Measurements from ENCODE around the gene MAPK8.
"Not testable (repeated sequence)": the region's sequence is repeated elsewhere in the genome, so short reads cannot be mapped to it uniquely, and the experiment has no call there.

Gene MAPK8

GRCh38 chr10:48281697-48282096 is 24.8 kb upstream of the MAPK8 start:
- H3K36me3 ChIP-seq (ENCODE audit: insufficient read depth, low read length); H2AFZ ChIP-seq (ENCODE audit: low read length, unreplicated experiment); H3K4me1 ChIP-seq (ENCODE audit: control insufficient read depth, insufficient read depth, low read length, unreplicated experiment); H3K4me3 ChIP-seq (ENCODE audit: low read depth, low read length); H3K27ac ChIP-seq (ENCODE audit: low read depth, low read length); H3K79me2 ChIP-seq (ENCODE audit: control insufficient read depth, insufficient read depth, low read length, unreplicated experiment): not testable (repeated sequence)
- peaks cover 74% of the 10 kb centered on the region for H3K27me3 ChIP-seq (ENCODE audit: insufficient read depth, low read length)

GRCh38 chr10:48282829-48283228 is 23.6 kb upstream of the MAPK8 start:
- Histone ChIP-seq H3K27ac (ENCODE audit: low read depth, low read length) (no peak overlapping the region), H2AFZ (ENCODE audit: low read length, unreplicated experiment) (no peak overlapping the region), H3K4me3 (ENCODE audit: low read depth, low read length) (no peak overlapping the region), H3K36me3 (ENCODE audit: insufficient read depth, low read length) (no peaks in the 10 kb centered on the region), H3K4me1 (ENCODE audit: control insufficient read depth, insufficient read depth, low read length, unreplicated experiment) (no peaks in the 10 kb centered on the region), H3K79me2 (ENCODE audit: control insufficient read depth, insufficient read depth, low read length, unreplicated experiment) (no peaks in the 10 kb centered on the region), H3K27me3 (ENCODE audit: insufficient read depth, low read length) (peaks cover 75% of the 10 kb centered on the region)

- Histone ChIP-seq H3K27me3 (ENCODE audit: insufficient read depth, low read length) (peaks cover 63% of the 10 kb centered on the region), H3K79me2 (ENCODE audit: control insufficient read depth, insufficient read depth, low read length, unreplicated experiment) (no peaks in the 10 kb centered on the region), H2AFZ (ENCODE audit: low read length, unreplicated experiment) (no peak overlapping the region), H3K27ac (ENCODE audit: low read depth, low read length) (no peak overlapping the region), H3K36me3 (ENCODE audit: insufficient read depth, low read length) (no peaks in the 10 kb centered on the region), H3K4me1 (ENCODE audit: control insufficient read depth, insufficient read depth, low read length, unreplicated experiment) (no peaks in the 10 kb centered on the region), H3K4me3 (ENCODE audit: low read depth, low read length) (no peak overlapping the region)
These were observed 22.4 kb upstream of the MAPK8 start for GRCh38 chr10:48284002-48284546.

GRCh38 chr10:48284811-48285210 is 21.7 kb upstream of the MAPK8 start:
- Histone ChIP-seq H3K36me3 (ENCODE audit: insufficient read depth, low read length) (no peaks in the 10 kb centered on the region), H2AFZ (ENCODE audit: low read length, unreplicated experiment) (no peak overlapping the region), H3K79me2 (ENCODE audit: control insufficient read depth, insufficient read depth, low read length, unreplicated experiment) (no peaks in the 10 kb centered on the region), H3K27me3 (ENCODE audit: insufficient read depth, low read length) (peaks cover 60% of the 10 kb centered on the region), H3K4me1 (ENCODE audit: control insufficient read depth, insufficient read depth, low read length, unreplicated experiment) (no peaks in the 10 kb centered on the region), H3K4me3 (ENCODE audit: low read depth, low read length) (no peak overlapping the region), H3K27ac (ENCODE audit: low read depth, low read length) (no peak overlapping the region)

- no peaks in the 10 kb centered on the region for H3K79me2 ChIP-seq (ENCODE audit: control insufficient read depth, insufficient read depth, low read length, unreplicated experiment)
- no peaks in the 10 kb centered on the region for H3K4me1 ChIP-seq (ENCODE audit: control insufficient read depth, insufficient read depth, low read length, unreplicated experiment)
- H3K36me3 ChIP-seq (ENCODE audit: insufficient read depth, low read length) = no peaks in the 10 kb centered on the region
These were observed 20.8 kb upstream of the MAPK8 start for GRCh38 chr10:48285710-48286109.

GRCh38 chr10:48286356-48286755 is 20.1 kb upstream of the MAPK8 start:
- no peak overlapping the region for H2AFZ ChIP-seq (ENCODE audit: low read length, unreplicated experiment)
- no peak overlapping the region for H3K27ac ChIP-seq (ENCODE audit: low read depth, low read length)
- no peaks in the 10 kb centered on the region for H3K36me3 ChIP-seq (ENCODE audit: insufficient read depth, low read length)
- no peaks in the 10 kb centered on the region for H3K79me2 ChIP-seq (ENCODE audit: control insufficient read depth, insufficient read depth, low read length, unreplicated experiment)
- no peak overlapping the region for H3K4me3 ChIP-seq (ENCODE audit: low read depth, low read length)
- H3K27me3 ChIP-seq (ENCODE audit: insufficient read depth, low read length) = peaks cover 57% of the 10 kb centered on the region
- H3K4me1 ChIP-seq (ENCODE audit: control insufficient read depth, insufficient read depth, low read length, unreplicated experiment) = no peaks in the 10 kb centered on the region

More at GRCh38 chr10:48285710-48286109, 20.8 kb upstream of the MAPK8 start:
- Histone ChIP-seq H2AFZ (ENCODE audit: low read length, unreplicated experiment) (no peak overlapping the region), H3K27ac (ENCODE audit: low read depth, low read length) (no peak overlapping the region), H3K4me3 (ENCODE audit: low read depth, low read length) (no peak overlapping the region), H3K27me3 (ENCODE audit: insufficient read depth, low read length) (peaks cover 60% of the 10 kb centered on the region)

- no peak overlapping the region for H3K27ac ChIP-seq (ENCODE audit: low read depth, low read length)
- H3K79me2 ChIP-seq (ENCODE audit: control insufficient read depth, insufficient read depth, low read length, unreplicated experiment) = no peaks in the 10 kb centered on the region
- H2AFZ ChIP-seq (ENCODE audit: low read length, unreplicated experiment) = no peak overlapping the region
These were observed 18.8 kb upstream of the MAPK8 start for GRCh38 chr10:48287417-48288391.

GRCh38 chr10:48288661-48289060 is 17.8 kb upstream of the MAPK8 start:
- Histone ChIP-seq H3K4me3 (ENCODE audit: low read depth, low read length) (no peak overlapping the region), H3K36me3 (ENCODE audit: insufficient read depth, low read length) (no peaks in the 10 kb centered on the region), H3K27me3 (ENCODE audit: insufficient read depth, low read length) (peaks cover 38% of the 10 kb centered on the region), H2AFZ (ENCODE audit: low read length, unreplicated experiment) (no peak overlapping the region), H3K4me1 (ENCODE audit: control insufficient read depth, insufficient read depth, low read length, unreplicated experiment) (no peaks in the 10 kb centered on the region), H3K27ac (ENCODE audit: low read depth, low read length) (no peak overlapping the region), H3K79me2 (ENCODE audit: control insufficient read depth, insufficient read depth, low read length, unreplicated experiment) (no peaks in the 10 kb centered on the region)

More at GRCh38 chr10:48287417-48288391, 18.8 kb upstream of the MAPK8 start:
- H3K36me3 ChIP-seq (ENCODE audit: insufficient read depth, low read length) = no peaks in the 10 kb centered on the region
- peaks cover 47% of the 10 kb centered on the region for H3K27me3 ChIP-seq (ENCODE audit: insufficient read depth, low read length)
- H3K4me3 ChIP-seq (ENCODE audit: low read depth, low read length) = no peak overlapping the region
- no peaks in the 10 kb centered on the region for H3K4me1 ChIP-seq (ENCODE audit: control insufficient read depth, insufficient read depth, low read length, unreplicated experiment)

GRCh38 chr10:48289501-48290238 is 16.8 kb upstream of the MAPK8 start:
- no peak overlapping the region for H2AFZ ChIP-seq (ENCODE audit: low read length, unreplicated experiment)
- no peaks in the 10 kb centered on the region for H3K79me2 ChIP-seq (ENCODE audit: control insufficient read depth, insufficient read depth, low read length, unreplicated experiment)
- H3K36me3 ChIP-seq (ENCODE audit: insufficient read depth, low read length) = no peaks in the 10 kb centered on the region
- peaks cover 36% of the 10 kb centered on the region for H3K27me3 ChIP-seq (ENCODE audit: insufficient read depth, low read length)
- H3K27ac ChIP-seq (ENCODE audit: low read depth, low read length) = no peak overlapping the region
- H3K4me3 ChIP-seq (ENCODE audit: low read depth, low read length) = no peak overlapping the region
- no peaks in the 10 kb centered on the region for H3K4me1 ChIP-seq (ENCODE audit: control insufficient read depth, insufficient read depth, low read length, unreplicated experiment)

GRCh38 chr10:48290286-48290685 is 16.2 kb upstream of the MAPK8 start:
- Histone ChIP-seq H3K27me3 (ENCODE audit: insufficient read depth, low read length) (peaks cover 32% of the 10 kb centered on the region), H2AFZ (ENCODE audit: low read length, unreplicated experiment) (no peak overlapping the region), H3K36me3 (ENCODE audit: insufficient read depth, low read length) (no peaks in the 10 kb centered on the region), H3K27ac (ENCODE audit: low read depth, low read length) (no peak overlapping the region), H3K79me2 (ENCODE audit: control insufficient read depth, insufficient read depth, low read length, unreplicated experiment) (no peaks in the 10 kb centered on the region), H3K4me1 (ENCODE audit: control insufficient read depth, insufficient read depth, low read length, unreplicated experiment) (no peaks in the 10 kb centered on the region), H3K4me3 (ENCODE audit: low read depth, low read length) (no peak overlapping the region)
